NB4 (cell line): Measurements from ENCODE around the gene SAFB2.

Experiments
- CTCF ChIP-seq: IDR thresholded peaks from one replicate; pipeline ENCODE4 v1.5.1; 2012; ENCODE audit warnings: low read depth, low read length
- MAX ChIP-seq: IDR thresholded peaks from 2 replicates; pipeline ENCODE4 v1.6.1; 2011; ENCODE audit warnings: low read depth, low read length
- POLR2A ChIP-seq: IDR thresholded peaks from 2 replicates; pipeline ENCODE4 v1.6.1; 2011; ENCODE audit warnings: mild to moderate bottlenecking; ENCODE audit not compliant: insufficient read length; ENCODE audit errors: extremely low read depth

GRCh38 chr19:5637971-5638370, 15.4 kb upstream of the SAFB2 start:
- TF ChIP-seq CTCF (no peak), POLR2A (no peak), MAX (no peak)
